ENCODE measurements around the gene KIF9. TPM values are rescaled to one million over a fixed set of nuclear protein-coding genes. Genes with fewer than 3 reads are reported as not detected.

KIF9 gene
- total RNA-seq, 1 experiment from 2014 or later = 13.1 TPM

DNA sequence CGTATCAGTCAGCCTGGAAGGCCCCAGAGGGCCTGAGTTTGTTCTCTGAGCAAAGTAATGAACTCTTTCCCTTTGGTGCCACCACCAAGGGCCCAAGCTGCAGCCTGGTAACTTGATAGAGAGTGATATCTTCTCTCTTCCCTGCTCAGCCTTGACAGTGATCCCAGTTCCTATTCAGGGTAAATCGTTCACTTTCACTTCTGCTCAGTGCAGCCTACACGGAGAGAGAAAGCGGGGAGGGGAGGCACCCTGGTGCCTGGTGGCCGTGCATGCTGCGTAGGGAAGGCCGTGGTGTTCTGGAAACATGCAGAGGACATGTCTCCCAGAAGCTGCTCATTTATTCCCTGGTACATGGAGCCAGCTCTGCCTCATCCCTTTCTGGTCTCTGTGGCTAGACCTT lies 54.9 kb downstream of the KIF9 start:
- intact Hi-C loops (cut with micrococcal nuclease) = no loop called here
- no peaks in the 10 kb centered on the region for H3K4me1 ChIP-seq (ENCODE audit: control insufficient read depth in 1 of 2, insufficient read depth in 2 of 2, low read length in 2 of 2)
- BruUV-seq (replicated peaks) = no TSS peak
- POLR2A ChIA-PET = no interaction called here
- H3K9me3 ChIP-seq (ENCODE audit: control insufficient read depth in 1 of 2, insufficient read depth in 1 of 2, low read depth in 1 of 2, low read length in 2 of 2) = no peaks in the 10 kb centered on the region
- TF ChIP-seq CBX3 (IDR thresholded peaks at IDR 0.05; ENCODE audit: low read depth) (no peak), SIN3A (IDR thresholded peaks at IDR 0.05; ENCODE audit: low read depth) (no peak), EZH2phosphoT487 (IDR thresholded peaks at IDR 0.05; ENCODE audit: borderline replicate concordance) (no peak)
- no peak overlapping the region for H2AFZ ChIP-seq (ENCODE audit: low read depth, low read length, poor library complexity, severe bottlenecking)
- H3K4me3 ChIP-seq (replicated peaks in 1 of 2; ENCODE audit: low read depth in 1 of 2, low read length in 2 of 2) = no peak overlapping the region
- H3K36me3 ChIP-seq (ENCODE audit: control insufficient read depth in 1 of 2, insufficient read depth in 2 of 2, low read length in 2 of 2) = no peaks in the 10 kb centered on the region
- ATAC-seq (no peak), DNase-seq (ENCODE audit: low read depth, low spot score) (no peak)
- no peaks in the 10 kb centered on the region for H3K27me3 ChIP-seq (ENCODE audit: insufficient read depth, low read length)
- RAD21 ChIA-PET (ENCODE audit: low non-redundant PET in 1 of 2, low total read pairs in 2 of 2, uncharacterized antibody in 2 of 2, unreplicated experiment in 2 of 2) = no interaction called here
- H3K79me2 ChIP-seq (ENCODE audit: insufficient read depth, low read length) = no peaks in the 10 kb centered on the region
- H3K4me2 ChIP-seq (ENCODE audit: low read length) = no peak overlapping the region
- no peaks in the 10 kb centered on the region for H3K9me2 ChIP-seq (ENCODE audit: insufficient read depth)
- CTCF ChIA-PET = interaction anchor here (0.6 kb wide), 1 partner anchor 96 kb away, joined by 3 read pairs; no protein-coding TSS in a partner anchor
- no peak overlapping the region for H3K9ac ChIP-seq (ENCODE audit: low read length)
- no peak overlapping the region for H3K27ac ChIP-seq (ENCODE audit: low read depth, low read length)
- H4K20me1 ChIP-seq (ENCODE audit: insufficient read depth) = no peaks in the 10 kb centered on the region

DNA sequence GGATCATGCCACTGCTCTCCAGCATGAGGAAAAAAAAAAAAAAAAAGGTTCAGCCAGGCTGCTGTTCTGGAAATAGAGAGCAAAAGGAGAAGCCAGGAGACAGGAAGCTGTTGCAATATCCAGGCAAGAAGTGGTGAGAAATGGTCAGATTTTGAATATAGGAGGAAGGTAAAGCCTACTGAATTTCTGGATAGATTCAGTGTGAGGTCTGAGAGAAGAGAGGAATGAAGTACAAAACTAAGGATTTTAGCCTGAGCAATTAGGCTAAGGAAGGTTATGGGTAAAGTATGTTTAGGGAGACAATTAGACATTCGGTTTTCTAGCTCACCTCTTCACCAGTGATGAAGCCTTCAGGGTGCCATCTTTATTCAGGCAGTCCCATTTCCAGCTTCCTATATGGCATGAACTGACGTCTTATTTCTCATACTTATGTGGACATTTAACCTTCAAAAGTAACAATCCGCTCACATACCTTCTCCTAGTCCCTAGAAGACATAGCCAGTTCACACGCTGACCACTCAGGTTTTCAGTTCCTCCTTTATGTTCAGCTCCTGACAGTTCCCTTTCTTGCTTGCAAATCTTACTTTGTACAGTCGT lies 57.2 kb downstream of the KIF9 start:
- intact Hi-C loops (cut with micrococcal nuclease) = no loop called here
- Histone ChIP-seq H3K9me2 (ENCODE audit: insufficient read depth) (no peaks in the 10 kb centered on the region), H4K20me1 (ENCODE audit: insufficient read depth) (no peaks in the 10 kb centered on the region), H3K79me2 (ENCODE audit: insufficient read depth, low read length) (no peaks in the 10 kb centered on the region), H3K27me3 (ENCODE audit: insufficient read depth, low read length) (no peaks in the 10 kb centered on the region), H3K9ac (ENCODE audit: low read length) (no peak overlapping the region), H3K27ac (ENCODE audit: low read depth, low read length) (no peak overlapping the region), H3K36me3 (ENCODE audit: control insufficient read depth in 1 of 2, insufficient read depth in 2 of 2, low read length in 2 of 2) (no peaks in the 10 kb centered on the region), H3K9me3 (ENCODE audit: control insufficient read depth in 1 of 2, insufficient read depth in 1 of 2, low read depth in 1 of 2, low read length in 2 of 2) (no peaks in the 10 kb centered on the region), H2AFZ (ENCODE audit: low read depth, low read length, poor library complexity, severe bottlenecking) (no peak overlapping the region), H3K4me2 (ENCODE audit: low read length) (no peak overlapping the region), H3K4me1 (ENCODE audit: control insufficient read depth in 1 of 2, insufficient read depth in 2 of 2, low read length in 2 of 2) (no peaks in the 10 kb centered on the region), H3K4me3 (replicated peaks in 1 of 2; ENCODE audit: low read depth in 1 of 2, low read length in 2 of 2) (no peak overlapping the region)
- ChIA-PET RAD21 (ENCODE audit: low non-redundant PET in 1 of 2, low total read pairs in 2 of 2, uncharacterized antibody in 2 of 2, unreplicated experiment in 2 of 2) (no interaction called here), CTCF (no interaction called here), POLR2A (interaction anchor here (0.6 kb wide), 1 partner anchor 93 kb away, joined by 4 read pairs; no protein-coding TSS in a partner anchor)
- DNase-seq (ENCODE audit: low read depth, low spot score) (no peak), ATAC-seq (no peak)
- no TSS peak for BruUV-seq (replicated peaks)
- TF ChIP-seq, protein P1, sequence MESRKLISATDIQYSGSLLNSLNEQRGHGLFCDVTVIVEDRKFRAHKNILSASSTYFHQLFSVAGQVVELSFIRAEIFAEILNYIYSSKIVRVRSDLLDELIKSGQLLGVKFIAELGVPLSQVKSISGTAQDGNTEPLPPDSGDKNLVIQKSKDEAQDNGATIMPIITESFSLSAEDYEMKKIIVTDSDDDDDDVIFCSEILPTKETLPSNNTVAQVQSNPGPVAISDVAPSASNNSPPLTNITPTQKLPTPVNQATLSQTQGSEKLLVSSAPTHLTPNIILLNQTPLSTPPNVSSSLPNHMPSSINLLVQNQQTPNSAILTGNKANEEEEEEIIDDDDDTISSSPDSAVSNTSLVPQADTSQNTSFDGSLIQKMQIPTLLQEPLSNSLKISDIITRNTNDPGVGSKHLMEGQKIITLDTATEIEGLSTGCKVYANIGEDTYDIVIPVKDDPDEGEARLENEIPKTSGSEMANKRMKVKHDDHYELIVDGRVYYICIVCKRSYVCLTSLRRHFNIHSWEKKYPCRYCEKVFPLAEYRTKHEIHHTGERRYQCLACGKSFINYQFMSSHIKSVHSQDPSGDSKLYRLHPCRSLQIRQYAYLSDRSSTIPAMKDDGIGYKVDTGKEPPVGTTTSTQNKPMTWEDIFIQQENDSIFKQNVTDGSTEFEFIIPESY (IDR thresholded peaks at IDR 0.05; ENCODE audit: extremely low read depth, insufficient replicate concordance, low read length) = no peak
- TF ChIP-seq CBX3 (IDR thresholded peaks at IDR 0.05; ENCODE audit: low read depth) (no peak), RAD21 (IDR thresholded peaks at IDR 0.05; ENCODE audit: low read depth) (no peak), EGR1 (IDR thresholded peaks at IDR 0.05; ENCODE audit: low read depth) (no peak), POLR2A (IDR thresholded peaks at IDR 0.05; ENCODE audit: borderline replicate concordance, extremely low read depth, insufficient read depth, insufficient read length) (no peak), EZH2 (IDR thresholded peaks at IDR 0.05) (no peak)
- TF ChIP-seq, protein P2, sequence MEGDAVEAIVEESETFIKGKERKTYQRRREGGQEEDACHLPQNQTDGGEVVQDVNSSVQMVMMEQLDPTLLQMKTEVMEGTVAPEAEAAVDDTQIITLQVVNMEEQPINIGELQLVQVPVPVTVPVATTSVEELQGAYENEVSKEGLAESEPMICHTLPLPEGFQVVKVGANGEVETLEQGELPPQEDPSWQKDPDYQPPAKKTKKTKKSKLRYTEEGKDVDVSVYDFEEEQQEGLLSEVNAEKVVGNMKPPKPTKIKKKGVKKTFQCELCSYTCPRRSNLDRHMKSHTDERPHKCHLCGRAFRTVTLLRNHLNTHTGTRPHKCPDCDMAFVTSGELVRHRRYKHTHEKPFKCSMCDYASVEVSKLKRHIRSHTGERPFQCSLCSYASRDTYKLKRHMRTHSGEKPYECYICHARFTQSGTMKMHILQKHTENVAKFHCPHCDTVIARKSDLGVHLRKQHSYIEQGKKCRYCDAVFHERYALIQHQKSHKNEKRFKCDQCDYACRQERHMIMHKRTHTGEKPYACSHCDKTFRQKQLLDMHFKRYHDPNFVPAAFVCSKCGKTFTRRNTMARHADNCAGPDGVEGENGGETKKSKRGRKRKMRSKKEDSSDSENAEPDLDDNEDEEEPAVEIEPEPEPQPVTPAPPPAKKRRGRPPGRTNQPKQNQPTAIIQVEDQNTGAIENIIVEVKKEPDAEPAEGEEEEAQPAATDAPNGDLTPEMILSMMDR (IDR thresholded peaks at IDR 0.05 in 2 of 3, conservative IDR thresholded peaks at IDR 0.05 in 1 of 3; ENCODE audit: borderline replicate concordance in 1 of 3, insufficient read depth in 1 of 3, low read depth in 2 of 3, low read length in 2 of 3) = no peak
- TF ChIP-seq, protein P3, sequence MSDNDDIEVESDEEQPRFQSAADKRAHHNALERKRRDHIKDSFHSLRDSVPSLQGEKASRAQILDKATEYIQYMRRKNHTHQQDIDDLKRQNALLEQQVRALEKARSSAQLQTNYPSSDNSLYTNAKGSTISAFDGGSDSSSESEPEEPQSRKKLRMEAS (IDR thresholded peaks at IDR 0.05) = no peak
